GM18870 (cell line): ENCODE measurements around the gene TMEM40.
"Not testable (repeated sequence)": the region's sequence is repeated elsewhere in the genome, so short reads cannot be mapped to it uniquely, and the experiment has no call there.

Experiments used
- ATAC-seq: cut with Tn5 transposase; IDR thresholded peaks from one replicate; pipeline ENCODE4 v1.9.1; 2021; ENCODE audit warnings: moderate library complexity; ENCODE audit not compliant: unreplicated experiment

Gene TMEM40

DNA sequence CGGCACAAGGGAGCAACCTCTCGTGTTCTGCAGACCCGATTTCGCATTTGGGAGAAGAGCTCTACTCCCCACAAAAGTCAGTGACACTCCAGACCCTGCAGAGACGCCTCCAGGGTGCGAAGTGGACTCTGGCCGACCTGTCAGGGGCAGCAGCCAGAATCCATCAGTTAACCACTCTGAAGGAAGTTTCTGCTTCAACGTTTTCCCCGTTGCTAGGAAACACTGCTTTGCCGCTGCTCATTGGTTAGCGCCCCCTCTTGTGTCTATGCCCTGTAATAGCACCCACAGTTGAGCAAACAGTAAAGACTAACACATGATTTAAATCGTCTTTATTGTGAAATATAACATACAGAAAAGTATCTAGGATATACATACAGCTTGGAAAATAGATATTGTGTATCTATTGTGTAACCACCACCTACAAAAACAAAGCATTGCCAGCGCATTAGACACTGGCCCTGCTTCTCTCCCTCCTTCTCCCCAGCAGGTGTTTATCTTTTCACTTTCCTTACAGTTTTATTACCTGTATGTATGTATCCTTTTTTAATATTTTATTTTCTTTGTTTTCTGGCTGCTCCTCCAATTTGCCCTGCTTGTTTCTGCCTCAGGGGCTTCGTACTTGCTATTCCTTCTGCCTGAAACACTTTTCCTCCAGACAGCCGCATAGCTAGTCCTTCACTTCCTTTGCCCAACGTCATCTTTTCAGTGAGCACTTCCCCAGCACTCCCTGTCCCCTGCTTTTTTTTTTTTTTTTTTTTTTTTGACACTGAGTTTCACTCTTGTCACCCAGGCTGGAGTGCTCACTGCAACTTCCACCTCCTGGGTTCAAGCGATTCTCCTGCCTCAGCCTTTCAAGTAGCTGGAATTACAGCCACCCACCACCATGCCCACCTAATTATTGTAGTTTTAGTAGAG, 38.8 kb downstream of the TMEM40 start:
- ATAC-seq, result peak; percentile 76

DNA sequence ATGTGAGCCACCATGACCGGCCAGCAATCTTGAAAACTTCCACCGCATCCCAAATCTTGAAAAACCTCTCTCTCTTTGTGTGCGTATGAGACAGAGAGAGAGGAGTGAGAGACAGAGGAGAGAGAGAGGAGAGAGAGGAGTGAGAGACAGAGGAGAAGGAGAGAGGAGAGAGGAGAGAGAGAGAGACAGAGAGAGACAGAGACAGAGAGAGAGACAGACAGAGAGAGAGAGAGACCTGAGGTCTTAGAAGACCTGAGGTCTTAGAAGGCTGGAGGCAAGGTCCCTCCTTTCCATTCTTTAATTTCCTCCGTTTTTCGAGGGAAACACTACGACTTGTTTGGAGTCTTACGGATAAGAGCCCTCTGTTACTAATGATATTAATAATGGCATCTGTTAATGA, 39.5 kb downstream of the TMEM40 start:
- no peak for ATAC-seq

DNA sequence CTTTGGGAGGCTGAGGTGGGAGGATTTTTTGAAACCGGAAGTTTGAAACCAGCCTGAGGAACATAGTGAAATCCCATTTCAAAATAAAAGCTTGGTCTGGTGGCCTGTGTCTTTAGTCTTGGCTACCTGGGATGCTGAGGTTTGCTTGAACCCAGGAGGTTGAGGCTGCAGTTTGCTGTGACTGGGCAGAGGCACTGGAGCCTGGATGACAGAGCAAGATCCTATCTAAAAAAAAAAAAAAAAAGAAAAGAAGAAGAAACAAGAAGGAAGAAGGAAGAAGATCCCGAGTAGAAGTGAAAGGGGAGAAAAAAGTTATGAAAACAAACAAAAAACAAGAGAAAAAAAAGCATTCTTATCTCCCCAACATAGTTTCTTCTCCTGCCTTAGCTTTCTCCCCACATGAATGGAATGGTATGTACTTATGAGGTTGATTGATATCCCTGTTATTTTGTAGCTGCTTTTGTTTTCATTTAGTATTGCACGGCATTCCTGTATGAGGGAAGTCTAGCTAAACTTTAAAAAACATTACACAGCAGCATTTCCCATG, 42.4 kb downstream of the TMEM40 start:
- no peak for ATAC-seq

DNA sequence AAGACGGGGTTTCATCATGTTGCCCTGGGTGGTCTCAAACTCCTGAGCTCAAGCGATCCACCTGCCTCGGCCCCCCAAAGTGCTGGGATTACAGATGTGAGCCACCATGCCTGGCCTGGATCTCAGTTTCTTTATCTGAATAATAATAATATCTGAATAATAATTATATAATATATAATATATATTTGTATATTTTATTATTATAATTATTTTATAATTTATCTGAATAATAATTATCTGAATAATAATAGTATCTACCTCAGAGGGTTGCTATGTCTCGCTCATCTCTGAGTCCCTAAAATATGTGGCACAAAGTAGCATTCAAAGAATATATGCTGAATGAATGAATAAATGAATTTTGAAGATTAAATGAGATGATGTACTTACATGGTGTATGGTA, 44.8 kb downstream of the TMEM40 start:
- no peak for ATAC-seq

DNA sequence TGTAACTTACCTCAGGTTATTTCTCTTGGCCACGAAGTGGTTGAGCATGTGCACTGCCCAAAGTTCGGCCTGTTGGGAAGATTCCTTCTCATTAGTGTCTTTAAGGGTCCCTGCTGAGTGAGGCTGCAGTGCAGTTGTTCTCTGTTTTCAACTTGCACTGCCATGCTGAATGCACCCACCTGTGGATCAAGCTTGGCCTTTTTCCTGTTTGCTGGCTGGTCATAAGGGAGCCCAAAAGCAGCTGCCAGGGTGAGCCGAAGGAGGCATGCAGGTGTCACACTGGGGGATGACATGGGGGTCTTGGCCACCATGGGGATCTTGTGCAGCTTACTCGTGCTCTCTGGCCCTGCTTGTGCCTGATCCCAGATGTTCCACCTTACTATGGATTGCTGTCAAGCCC, 49.0 kb downstream of the TMEM40 start:
- ATAC-seq, result no peak

DNA sequence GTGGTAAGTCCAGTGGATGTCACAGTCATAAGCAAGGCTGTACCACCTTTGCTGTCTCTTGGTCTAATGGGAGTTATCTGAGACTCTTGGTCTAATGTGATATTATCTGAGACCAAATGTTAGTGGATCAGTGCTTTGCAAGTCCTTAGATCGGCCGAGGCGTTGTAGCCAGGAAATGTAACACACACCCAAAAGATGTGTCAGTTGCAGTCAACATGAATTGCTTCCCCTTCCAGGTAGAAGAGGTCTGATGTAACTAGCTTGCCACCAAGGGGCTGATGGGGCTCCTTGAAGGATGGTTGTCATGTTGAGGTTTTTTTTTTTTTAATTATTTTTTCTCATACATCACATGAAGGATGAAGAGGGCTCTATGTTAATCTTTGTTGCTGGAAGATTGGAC, 49.7 kb downstream of the TMEM40 start:
- no peak for ATAC-seq

DNA sequence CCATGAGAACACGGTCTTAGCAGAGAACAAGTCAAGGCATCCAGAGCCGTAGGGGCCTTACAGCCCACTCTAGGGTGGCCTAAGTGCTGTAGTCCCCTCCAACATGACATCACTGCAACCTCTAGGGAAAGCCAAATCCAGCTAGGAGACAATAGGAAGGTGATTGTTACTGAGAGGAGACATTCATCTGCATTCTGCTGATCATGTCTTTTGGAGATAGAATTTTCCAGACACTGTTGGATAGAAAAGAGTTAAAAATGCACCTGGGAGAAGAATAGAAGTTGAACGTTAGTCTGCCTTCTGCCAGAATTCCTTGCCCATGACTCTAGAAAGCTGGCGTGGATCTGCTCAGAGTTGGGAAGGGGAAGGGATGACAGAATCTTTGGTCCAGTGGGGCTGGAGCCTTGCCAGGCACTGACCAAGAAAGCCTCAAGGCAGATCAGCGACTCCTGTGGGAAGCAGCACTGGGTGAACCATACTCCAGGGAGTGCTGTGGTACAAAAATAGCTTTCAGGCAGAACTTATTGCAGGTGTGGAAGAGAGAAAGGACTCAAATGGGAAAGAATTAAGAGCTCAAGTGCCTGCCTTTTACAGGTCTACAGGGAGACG, 50.4 kb downstream of the TMEM40 start:
- no peak for ATAC-seq

DNA sequence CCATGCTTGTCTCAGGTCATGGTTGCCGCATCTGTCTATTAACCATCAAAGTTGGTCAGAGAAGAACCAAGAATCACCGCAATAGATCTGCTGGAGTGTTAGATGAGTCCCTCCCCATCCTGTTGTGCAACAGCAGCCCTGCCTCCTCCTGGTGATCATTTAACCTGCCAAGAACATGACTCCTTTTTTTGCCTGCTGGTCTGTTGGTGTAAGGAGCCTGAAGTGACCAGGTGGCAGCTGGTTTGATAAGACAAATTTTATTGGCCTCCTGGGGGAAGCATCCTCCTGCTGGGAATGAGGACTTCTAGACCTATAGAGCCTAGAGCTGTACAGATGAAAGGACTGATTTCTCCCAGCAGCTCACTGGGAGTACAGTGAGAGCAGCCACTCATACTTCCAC, 51.6 kb downstream of the TMEM40 start:
- no peak for ATAC-seq

DNA sequence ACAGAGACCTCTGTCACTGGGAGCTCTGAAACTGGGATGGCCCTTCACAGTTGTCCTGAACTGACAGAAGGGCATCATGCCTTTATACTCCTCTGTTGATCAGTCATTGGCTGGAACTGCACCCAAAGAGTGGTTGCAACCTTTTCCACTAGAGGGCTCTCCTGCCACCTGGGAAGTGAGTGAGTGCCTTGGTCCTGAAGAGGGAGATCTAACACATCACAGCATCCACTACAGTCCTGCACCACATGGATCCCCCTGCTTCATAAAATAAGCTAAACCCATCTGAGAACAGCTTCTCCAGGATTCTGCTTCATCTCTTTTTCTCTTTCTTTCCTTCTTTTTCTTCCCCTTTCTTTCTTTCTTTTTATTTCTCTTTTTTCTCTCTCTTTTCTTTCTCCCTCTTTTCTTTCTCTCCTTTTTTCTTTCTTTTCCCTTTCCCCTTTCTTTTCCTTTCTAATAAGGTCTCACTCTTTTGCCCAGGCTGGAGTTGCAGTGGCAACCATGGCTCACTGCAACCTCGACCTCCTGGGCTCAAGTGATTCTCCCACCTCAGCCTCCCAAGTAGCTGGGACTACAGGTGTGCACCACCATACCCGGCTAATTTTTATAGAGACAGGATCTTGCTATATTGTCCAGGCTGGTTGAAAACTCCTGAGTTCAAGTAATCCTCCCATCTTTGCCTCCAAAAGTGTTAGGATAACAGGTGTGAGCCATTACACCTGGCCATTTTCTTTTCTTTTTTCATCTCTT, 52.4 kb downstream of the TMEM40 start:
- ATAC-seq, result peak; percentile 81

DNA sequence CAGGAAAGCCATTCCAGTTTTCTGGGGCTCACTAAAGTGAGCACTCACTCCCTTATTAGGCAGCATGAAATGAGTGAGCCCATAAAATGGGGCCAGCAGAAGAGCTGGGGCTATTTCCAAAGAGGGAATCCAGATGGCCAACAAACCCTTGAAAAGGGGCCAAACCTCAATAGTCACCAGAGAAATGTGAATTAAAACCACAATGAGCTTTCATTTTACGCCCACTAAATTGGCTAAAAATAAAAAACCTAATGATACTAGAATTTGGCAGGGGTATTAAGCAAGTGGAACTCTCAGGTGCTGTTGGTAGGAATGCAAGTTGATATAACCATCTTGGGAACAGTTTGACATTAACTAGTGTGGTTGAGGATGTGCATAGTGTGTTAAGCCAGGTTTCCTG, 53.1 kb downstream of the TMEM40 start:
- ATAC-seq, result no peak

DNA sequence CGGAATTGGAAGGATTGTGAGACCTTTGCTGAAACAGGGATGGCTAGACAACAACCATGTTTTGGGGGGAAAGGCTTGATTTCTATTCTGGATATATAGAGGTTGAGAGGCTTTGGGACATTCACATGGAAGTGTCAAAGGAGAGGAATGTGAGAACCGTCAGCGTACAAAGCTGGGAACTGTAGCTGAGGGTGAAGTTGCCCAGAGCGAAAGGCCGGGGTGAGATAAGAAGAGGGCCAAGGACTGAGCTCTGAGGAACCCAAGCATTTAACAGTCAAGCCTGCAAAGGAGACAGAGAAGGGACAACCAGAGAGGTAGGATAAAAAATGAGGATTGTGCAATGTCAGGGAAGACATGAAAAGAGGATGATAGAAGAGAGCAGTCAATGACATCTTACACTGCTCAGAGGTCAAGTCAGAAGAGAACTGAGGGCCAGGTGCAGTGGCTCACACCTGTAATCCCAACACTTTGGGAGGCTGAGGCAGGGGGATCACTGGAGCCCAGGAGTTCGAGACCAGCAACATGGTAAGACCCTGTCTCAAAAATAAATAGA, 53.6 kb downstream of the TMEM40 start:
- ATAC-seq, result no peak

DNA sequence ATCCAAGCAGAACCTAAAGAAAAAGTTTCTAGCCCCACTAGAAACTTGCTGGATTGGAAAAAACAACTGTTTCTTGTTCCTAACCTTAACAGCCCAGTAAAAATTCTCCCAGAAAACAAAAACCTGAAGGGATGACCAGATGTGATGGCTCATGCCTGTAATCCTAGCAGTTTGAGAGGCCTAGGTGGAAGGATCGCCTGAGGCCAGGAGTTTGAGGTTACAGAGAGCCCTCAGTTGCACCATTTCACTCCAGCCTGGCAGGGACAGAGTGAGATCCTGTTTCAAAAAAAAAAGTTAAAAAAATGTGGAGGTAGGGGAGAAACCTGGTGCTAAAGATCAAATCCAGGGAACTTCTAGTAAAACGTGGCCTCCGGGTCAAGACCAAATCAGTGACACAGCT, 56.6 kb downstream of the TMEM40 start:
- no peak for ATAC-seq

DNA sequence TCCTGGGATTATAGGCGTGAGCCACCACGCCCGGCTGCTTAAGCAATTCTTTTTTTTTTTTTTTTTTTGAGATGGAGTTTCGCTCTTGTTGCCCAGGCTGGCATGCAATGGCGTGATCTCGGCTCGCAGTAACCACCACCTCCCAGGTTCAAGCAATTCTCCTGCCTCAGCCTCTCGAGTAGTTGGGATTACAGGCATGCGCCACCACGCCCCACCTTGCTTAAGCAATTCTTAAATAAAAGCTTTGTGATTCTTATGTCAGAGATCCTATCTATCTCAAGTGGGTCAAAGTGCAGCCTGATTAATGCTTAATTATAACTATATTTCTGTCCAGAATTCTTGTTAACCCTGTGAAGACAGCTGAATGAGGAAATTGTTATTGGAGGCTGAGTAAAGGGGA, 57.5 kb downstream of the TMEM40 start:
- ATAC-seq, result not testable (repeated sequence)

DNA sequence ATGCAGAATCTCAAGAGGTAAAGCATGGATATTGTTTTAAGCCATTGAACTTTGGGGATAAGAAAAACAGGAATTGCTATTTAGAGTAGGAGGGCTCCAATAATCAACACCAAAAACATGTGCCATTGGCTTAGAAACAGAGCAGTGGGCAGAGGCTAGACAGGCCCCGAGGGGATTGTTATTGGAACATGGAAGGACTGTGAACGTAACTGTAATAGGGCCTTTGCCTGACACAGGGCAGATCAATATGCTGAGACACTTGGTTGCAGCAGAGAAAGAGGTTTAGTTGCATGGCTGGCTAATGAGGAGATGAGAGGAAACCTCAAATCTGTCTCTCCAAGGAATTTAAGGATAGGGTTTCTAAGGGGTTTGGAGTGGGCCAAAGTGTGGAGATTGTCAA, 58.3 kb downstream of the TMEM40 start:
- no peak for ATAC-seq

DNA sequence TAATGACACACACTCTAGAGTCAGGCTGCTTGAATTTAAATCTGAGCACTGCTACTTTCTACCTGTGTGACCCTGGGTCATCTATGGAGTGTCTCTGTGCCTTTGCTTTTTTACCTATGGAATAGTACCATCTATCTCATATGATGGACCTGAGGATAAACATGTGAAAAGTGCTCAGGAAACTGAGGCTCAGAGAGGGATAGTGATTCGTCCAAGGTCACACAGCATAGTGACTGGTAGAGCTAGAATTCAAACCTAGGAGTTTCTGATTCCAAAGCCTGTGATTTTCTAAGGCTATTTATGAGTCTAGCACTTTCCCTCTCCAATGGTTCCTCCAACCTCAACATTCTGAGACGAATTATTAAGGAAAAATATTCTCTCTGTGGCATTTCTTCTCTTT, 63.1 kb downstream of the TMEM40 start:
- no peak for ATAC-seq

DNA sequence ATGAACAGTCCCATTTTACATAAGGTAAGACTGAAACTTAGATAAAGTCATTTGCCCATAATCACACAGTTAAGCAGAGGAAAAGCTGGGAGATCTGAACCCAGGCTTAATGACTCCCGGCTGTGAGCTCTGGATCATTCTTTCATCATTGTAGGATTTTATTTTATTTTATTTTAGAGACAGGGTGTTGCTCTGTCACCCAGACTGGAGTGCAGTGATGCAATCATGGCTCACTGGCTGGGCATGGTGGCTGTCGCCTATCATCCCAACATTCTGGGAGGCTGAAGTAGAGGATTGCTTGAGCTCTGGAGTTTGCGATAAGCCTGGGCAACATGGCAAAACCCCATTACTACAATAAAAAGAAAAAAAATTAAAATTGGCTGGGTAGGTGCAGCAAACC, 63.9 kb downstream of the TMEM40 start:
- ATAC-seq, result no peak

DNA sequence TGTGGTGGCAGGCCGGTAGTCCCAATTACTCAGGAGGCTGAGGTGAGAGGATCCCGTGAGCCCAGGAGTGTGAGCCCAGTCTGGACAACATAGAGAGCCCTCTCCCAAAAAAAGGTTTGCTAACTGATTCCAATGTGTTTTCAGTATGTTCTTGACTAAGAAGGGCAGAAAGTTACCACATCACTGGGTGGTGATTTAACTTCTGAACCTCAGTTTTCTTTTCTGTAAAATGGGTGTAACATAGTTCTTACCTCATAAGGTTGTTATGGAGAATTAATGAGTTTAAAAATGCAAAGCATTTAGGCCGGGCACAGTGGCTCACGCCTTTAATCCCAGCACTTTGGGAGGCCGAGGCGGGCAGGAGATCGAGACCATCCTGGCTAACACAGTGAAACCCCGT, 66.6 kb downstream of the TMEM40 start:
- no peak for ATAC-seq

DNA sequence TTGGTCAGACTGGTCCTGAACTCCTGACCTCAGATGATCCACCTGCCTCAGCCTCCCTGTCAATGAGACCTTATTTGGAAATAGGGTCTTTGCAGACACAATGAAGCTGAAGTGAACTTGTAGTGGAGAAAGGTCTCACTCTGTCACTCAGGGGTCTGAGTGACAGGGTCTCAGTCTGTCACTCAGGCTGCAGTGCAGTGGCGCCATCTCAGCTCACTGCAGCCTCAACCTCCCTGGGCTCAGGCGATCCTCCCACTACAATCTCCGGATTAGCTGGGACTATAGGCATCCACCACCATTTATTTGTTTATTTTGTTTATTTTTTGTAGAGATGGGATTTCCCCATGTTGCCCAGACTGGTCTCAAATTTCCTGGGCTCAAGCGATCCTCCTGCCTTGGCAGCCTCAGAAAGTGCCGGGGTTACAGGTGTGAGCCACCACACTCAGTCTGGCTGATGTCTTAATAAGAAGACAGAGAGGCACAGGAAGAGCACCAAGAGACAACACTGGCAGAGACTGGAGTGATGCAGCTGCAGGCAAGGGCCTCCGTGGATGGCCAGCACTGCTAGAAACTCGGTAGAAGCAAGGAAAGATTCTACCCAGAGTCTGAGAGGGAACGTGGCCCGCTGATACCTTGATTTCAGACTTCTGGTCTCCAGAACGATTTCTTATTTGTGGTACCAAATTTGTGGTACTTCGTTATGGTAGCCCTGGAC, 68.9 kb downstream of the TMEM40 start:
- ATAC-seq, result no peak

DNA sequence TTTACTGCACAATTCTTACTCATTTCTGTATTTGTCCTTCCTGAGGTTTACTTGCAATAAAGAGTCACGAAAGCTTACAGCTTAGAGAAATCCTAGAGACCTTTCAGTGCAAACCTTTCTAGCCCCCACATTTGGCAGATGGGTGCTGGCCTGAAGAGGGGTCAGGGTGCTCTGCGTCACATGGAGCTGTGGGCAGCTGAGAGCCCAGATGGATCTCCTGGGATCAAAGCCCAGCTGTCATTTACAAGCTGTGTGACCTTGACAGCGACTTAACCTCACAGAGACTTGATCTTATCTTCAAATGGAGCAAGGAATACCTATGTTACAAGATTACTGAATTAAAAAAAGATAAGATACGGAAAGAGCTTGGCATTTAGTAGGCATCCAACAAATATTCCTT, 71.1 kb downstream of the TMEM40 start:
- no peak for ATAC-seq

DNA sequence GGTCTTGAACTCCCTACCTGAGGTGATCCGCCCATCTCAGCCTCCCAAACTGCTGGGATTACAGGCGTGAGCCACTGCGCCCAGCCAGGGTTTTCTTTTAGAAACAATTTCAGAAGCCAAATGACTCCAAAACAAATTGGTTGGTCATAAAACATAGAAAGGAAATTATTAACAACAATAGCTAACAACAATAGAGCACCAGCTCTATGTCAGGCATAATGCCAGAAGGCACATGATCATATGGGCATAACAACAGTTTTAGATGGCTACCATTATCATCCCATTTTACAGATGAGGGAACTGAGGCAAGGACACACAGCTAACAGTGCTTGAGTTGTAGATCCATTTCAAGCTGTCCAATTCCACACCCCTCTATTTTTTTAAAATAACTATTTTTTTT, 73.0 kb downstream of the TMEM40 start:
- ATAC-seq, result no peak
